Posterior vena cava (tissue), 2 donors: ENCODE results near the gene GNAQ. TPM values are rescaled to one million over a fixed set of nuclear protein-coding genes. Genes with fewer than 3 reads are reported as not detected.
"Not testable (repeated sequence)": the region's sequence is repeated elsewhere in the genome, so short reads cannot be mapped to it uniquely, and the experiment has no call there.

Experiments used
- DNase-seq: peaks from one replicate; pipeline ENCODE4 v3.0.0-alpha.2; 2020; ENCODE audit warnings: low spot score
- intact Hi-C, 2 donors: fragments of 100-400 bp; cut with DNase I; formaldehyde crosslinking; loops; one replicate each; pipeline versions ENCODE4 v1.14.1 to v1.14.2; 2022 to 2023
- total RNA-seq, 2 donors: library from RNA; stranded (reverse); fragmentation: NEBNext Ultra II Directional; extraction: Animal tissue kit (Norgen Biotek cat#: 25700); gene quantifications; one replicate each; pipeline ENCODE4 v1.2.1, GENCODE V29; 2021
- donor health status: DM: yes; HTN: yes; CAD: no.
- donor health status: DM: yes; HTN: yes; CAD: no.

Gene GNAQ
- total RNA-seq, 2 donors from 2014 or later: 69.4 to 84.0 TPM

GRCh38 chr9:77896938-77897667 is 134.5 kb downstream of the GNAQ start:
- no peak for DNase-seq
- intact Hi-C loops: no loop called here

- no peak for DNase-seq
- intact Hi-C loops: no loop called here
These were observed 135.2 kb downstream of the GNAQ start for GRCh38 chr9:77896269-77896937.

GRCh38 chr9:77893706-77894105 is 137.9 kb downstream of the GNAQ start:
- DNase-seq: no peak
- intact Hi-C loops: no loop called here

GRCh38 chr9:77892955-77893514 is 138.6 kb downstream of the GNAQ start:
- intact Hi-C loops: no loop called here
- DNase-seq: no peak

- no peak for DNase-seq
- intact Hi-C loops: no loop called here
These were observed 139.4 kb downstream of the GNAQ start for GRCh38 chr9:77892171-77892570.

- DNase-seq: no peak
- intact Hi-C loops: no loop called here
These were observed 140.3 kb downstream of the GNAQ start for GRCh38 chr9:77891128-77891800.

GRCh38 chr9:77887662-77888061 is 143.9 kb downstream of the GNAQ start:
- no peak for DNase-seq
- intact Hi-C loops: no loop called here

GRCh38 chr9:77885104-77885672 is 146.4 kb downstream of the GNAQ start:
- no peak for DNase-seq
- intact Hi-C loops: no loop called here

- intact Hi-C loops: no loop called here
- no peak for DNase-seq
These were observed 147.5 kb downstream of the GNAQ start for GRCh38 chr9:77883846-77884771.

- intact Hi-C loops: no loop called here
- DNase-seq: no peak
These were observed 148.5 kb downstream of the GNAQ start for GRCh38 chr9:77883133-77883532.

GRCh38 chr9:77882294-77882693 is 149.3 kb downstream of the GNAQ start:
- intact Hi-C loops: no loop called here
- no peak for DNase-seq

GRCh38 chr9:77881634-77882033 is 150.0 kb downstream of the GNAQ start:
- DNase-seq, intact Hi-C loops: not testable (repeated sequence)

- intact Hi-C loops: no loop called here
- DNase-seq: no peak
These were observed 150.5 kb downstream of the GNAQ start for GRCh38 chr9:77881111-77881510.

- DNase-seq: peak; percentile 86
These were observed 152.1 kb downstream of the GNAQ start for GRCh38 chr9:77879437-77879943.

GRCh38 chr9:77878793-77879192 is 152.8 kb downstream of the GNAQ start:
- intact Hi-C loops, DNase-seq: not testable (repeated sequence)

More at GRCh38 chr9:77879437-77879943, 152.1 kb downstream of the GNAQ start:
- intact Hi-C loops: no loop called here

GRCh38 chr9:77877976-77878375 is 153.6 kb downstream of the GNAQ start:
- DNase-seq: no peak
- intact Hi-C loops: no loop called here

GRCh38 chr9:77876590-77876989 is 155.0 kb downstream of the GNAQ start:
- intact Hi-C loops: no loop called here
- no peak for DNase-seq

GRCh38 chr9:77876091-77876490 is 155.5 kb downstream of the GNAQ start:
- intact Hi-C loops: no loop called here
- DNase-seq: no peak

GRCh38 chr9:77872863-77873262 is 158.7 kb downstream of the GNAQ start:
- DNase-seq: no peak
- intact Hi-C loops: no loop called here
